HepG2 (cell line): ENCODE results near the gene ZNF488. TPM values are rescaled to one million over a fixed set of nuclear protein-coding genes. Genes with fewer than 3 reads are reported as not detected.

ENCODE experiments used
- ZBTB40 ChIP-seq, 2 experiments: fragments of 450-650 bp in 1 of 2; sonication (generic) in 1 of 2; formaldehyde crosslinking in 1 of 2; IDR thresholded peaks; 2 replicates each; pipeline versions ENCODE4 v1.6.1 to v1.8.0; 2016 to 2022; ENCODE audit warnings: antibody characterized with exemption in 1 of 2, mild to moderate bottlenecking in 1 of 2, missing genetic modification reagents in 1 of 2
- polyA plus RNA-seq, 8 experiments: library from polyadenylated mRNA; depleted of rRNA in 3 of 8; stranded (reverse) in 7 of 8; unstranded in 1 of 8; fragments of >200 nt; fragmentation: Illumina TruSeq in 4 of 8; extraction: Trizol in 4 of 8; gene quantifications; 2 replicates each; pipeline versions ENCODE4 v1.2.1 to v1.2.3, GENCODE V29; 2011 to 2016; ENCODE audit warnings: low read depth in 4 of 8, missing spikeins in 1 of 8, mixed read lengths in 1 of 8; ENCODE audit not compliant: insufficient read depth in 1 of 8
- total RNA-seq, 5 experiments: library from RNA; depleted of rRNA; stranded (reverse); fragments of >200 nt; fragmentation: Illumina TruSeq; extraction: Trizol; gene quantifications; 2 replicates each; pipeline ENCODE4 v1.2.3, GENCODE V29; 2016; ENCODE audit warnings: low read depth in 1 of 5

Gene ZNF488
- total and polyA plus RNA-seq, 2 of the 13 experiments (the other 11 are each of a cell fraction or from before 2014, with no cell fraction given) = 0.13 to 0.15 TPM

- TF ChIP-seq ZBTB40 (IDR thresholded peaks at IDR 0.05) (no peak), ZBTB40 (CRISPR knock-in tag; IDR thresholded peaks at IDR 0.05) (no peak)
These were observed 17.9 kb downstream of the ZNF488 start (continued) for GRCh38 chr10:47366181-47366631.
